HAP-1 (cell line): ENCODE measurements around the gene VTI1A.
"Not testable (repeated sequence)": the region's sequence is repeated elsewhere in the genome, so short reads cannot be mapped to it uniquely, and the experiment has no call there.

Experiments used
- DNase-seq, 2 experiments: peaks; one replicate each; pipeline ENCODE4 v3.0.0-alpha.2; 2016 to 2020; ENCODE audit warnings: low spot score in 2 of 2
- H3K27me3 ChIP-seq: fragments of 250-450 bp; sonication (Bioruptor Pico); 2 replicates; pipeline ENCODE4 v1.5.1; 2020; ENCODE audit warnings: low read depth, mild to moderate bottlenecking, moderate library complexity
- H3K36me3 ChIP-seq: fragments of 250-450 bp; sonication (Bioruptor Pico); replicated peaks from 2 replicates; pipeline ENCODE4 v1.5.1; 2020; ENCODE audit warnings: mild to moderate bottlenecking
- H3K4me1 ChIP-seq: fragments of 250-450 bp; sonication (Bioruptor Pico); 2 replicates; pipeline ENCODE4 v1.5.1; 2020; ENCODE audit warnings: mild to moderate bottlenecking
- H3K4me3 ChIP-seq: fragments of 250-450 bp; sonication (Bioruptor Pico); 2 replicates; pipeline ENCODE4 v1.5.1; 2020; ENCODE audit warnings: mild to moderate bottlenecking, moderate library complexity
- H3K9me3 ChIP-seq: fragments of 250-450 bp; sonication (Bioruptor Pico); 2 replicates; pipeline ENCODE4 v1.5.1; 2020; ENCODE audit warnings: mild to moderate bottlenecking, moderate library complexity
- in situ Hi-C: fragments of 300-500 bp; cut with MboI; formaldehyde crosslinking; loops from 3 replicates; pipeline ENCODE4 v1.14.3; 2020; ENCODE audit warnings: low sequenced_read_pairs, inconsistent platforms, mixed read lengths

The VTI1A gene

DNA sequence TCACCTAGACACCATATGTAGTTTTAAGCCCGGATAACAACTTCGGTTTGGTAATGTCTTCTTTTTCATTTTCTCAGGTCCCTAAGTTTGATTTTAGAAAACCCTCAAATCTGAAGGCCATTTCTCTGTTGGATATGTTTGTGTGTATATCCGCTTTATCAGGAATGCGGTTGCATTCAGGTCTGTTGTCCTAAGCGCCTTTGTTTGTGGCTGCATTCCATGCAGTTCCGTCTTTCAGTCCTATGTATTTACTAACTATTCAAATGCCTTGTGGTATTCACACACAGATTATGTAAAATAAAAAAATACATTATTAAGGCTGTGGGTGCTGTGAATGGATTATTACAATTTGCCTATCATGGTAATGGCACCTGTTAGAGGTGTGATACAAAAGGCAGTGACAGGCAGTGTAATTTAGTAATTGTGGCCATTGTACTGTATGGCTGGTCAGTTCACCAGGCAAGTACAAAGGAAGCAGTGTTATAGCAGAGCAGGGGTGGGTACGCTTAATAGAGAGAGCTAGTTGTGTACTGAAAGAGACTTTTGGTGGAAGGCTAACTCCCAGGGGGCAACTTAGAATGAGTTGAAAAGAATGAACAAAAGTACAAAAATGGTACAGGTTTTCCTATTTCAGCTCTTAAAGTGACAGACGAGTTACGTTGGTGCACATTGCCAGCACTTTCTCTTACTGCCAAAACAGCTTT is 136.4 kb downstream of the VTI1A start:
- peaks cover 58% of the 10 kb centered on the region for H3K4me1 ChIP-seq
- no peaks in the 10 kb centered on the region for H3K9me3 ChIP-seq
- H3K36me3 ChIP-seq, result no peaks in the 10 kb centered on the region
- no peaks in the 10 kb centered on the region for H3K27me3 ChIP-seq
- in situ Hi-C loops, result no loop called here
- DNase-seq, result peak; percentile 81 to 98
- no peak overlapping the region for H3K4me3 ChIP-seq

DNA sequence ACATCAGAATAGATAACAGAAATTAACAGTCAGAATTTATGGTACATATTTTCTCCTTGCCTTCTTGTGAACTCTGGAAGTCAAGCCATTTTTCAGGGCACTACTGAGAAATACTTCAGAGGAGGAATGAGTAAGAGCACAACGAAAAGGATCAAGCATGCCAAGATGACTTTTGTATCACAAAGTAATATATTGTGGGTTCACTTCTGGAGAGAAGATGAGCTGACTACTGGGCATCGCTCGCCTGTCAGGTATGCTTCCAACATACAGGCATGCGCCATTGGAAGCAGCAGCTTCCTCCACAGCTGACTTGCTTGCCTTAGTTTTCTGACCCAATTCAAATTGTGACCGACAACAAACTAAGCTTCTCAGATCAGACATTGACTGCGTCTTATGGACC is 137.3 kb downstream of the VTI1A start:
- peaks cover 61% of the 10 kb centered on the region for H3K4me1 ChIP-seq
- H3K9me3 ChIP-seq, result no peaks in the 10 kb centered on the region
- in situ Hi-C loops, result no loop called here
- no peaks in the 10 kb centered on the region for H3K27me3 ChIP-seq
- H3K36me3 ChIP-seq, result no peaks in the 10 kb centered on the region; the same call in 1 of the 2 replicates
- no peak for DNase-seq
- no peak overlapping the region for H3K4me3 ChIP-seq

- H3K4me3 ChIP-seq, result no peak overlapping the region
- H3K4me1 ChIP-seq, result peaks cover 61% of the 10 kb centered on the region
- H3K36me3 ChIP-seq, result no peaks in the 10 kb centered on the region; the same call in 1 of the 2 replicates
- DNase-seq, result no peak
- no peaks in the 10 kb centered on the region for H3K9me3 ChIP-seq
- in situ Hi-C loops, result no loop called here
- H3K27me3 ChIP-seq, result no peaks in the 10 kb centered on the region
Observed at GRCh38 chr10:112585126-112585525, 138.1 kb downstream of the VTI1A start.

- in situ Hi-C loops, result no loop called here
- H3K36me3 ChIP-seq, result no peaks in the 10 kb centered on the region; the same call in 1 of the 2 replicates
- H3K27me3 ChIP-seq, result no peaks in the 10 kb centered on the region
- H3K4me3 ChIP-seq, result no peak overlapping the region
- DNase-seq, result no peak
- no peaks in the 10 kb centered on the region for H3K9me3 ChIP-seq
- peaks cover 61% of the 10 kb centered on the region for H3K4me1 ChIP-seq
Observed at GRCh38 chr10:112585960-112586359, 138.9 kb downstream of the VTI1A start.

DNA sequence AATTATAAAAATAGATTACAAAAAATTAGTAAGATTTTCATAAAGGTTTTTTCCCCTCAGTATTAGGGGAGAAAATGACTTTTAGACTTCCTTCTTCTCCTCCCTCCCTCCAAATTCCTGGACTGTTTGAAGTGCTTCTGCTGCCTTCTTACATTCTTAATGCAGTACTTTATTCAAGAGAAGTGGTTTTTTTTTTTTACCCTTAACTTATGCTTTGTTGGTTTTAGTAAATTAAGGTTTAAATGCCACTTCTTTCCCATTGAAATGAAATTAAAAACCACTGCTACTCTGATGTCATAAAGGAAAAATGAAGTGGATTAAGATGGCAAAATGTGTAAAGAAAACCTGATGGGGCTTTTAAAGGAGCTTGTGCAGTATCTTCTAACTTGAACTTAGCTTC is 140.7 kb downstream of the VTI1A start:
- no peaks in the 10 kb centered on the region; the same call in 1 of the 2 replicates for H3K36me3 ChIP-seq
- no peak overlapping the region for H3K4me3 ChIP-seq
- no peaks in the 10 kb centered on the region for H3K27me3 ChIP-seq
- peak in 1 of 2 experiments; percentile 20 for DNase-seq
- H3K9me3 ChIP-seq, result no peaks in the 10 kb centered on the region
- peaks cover 51% of the 10 kb centered on the region for H3K4me1 ChIP-seq
- in situ Hi-C loops, result no loop called here

GRCh38 chr10:112588225-112588990 is 141.4 kb downstream of the VTI1A start:
- in situ Hi-C loops, result no loop called here
- Histone ChIP-seq H3K36me3 (no peaks in the 10 kb centered on the region; the same call in 1 of the 2 replicates), H3K9me3 (no peaks in the 10 kb centered on the region), H3K4me3 (no peak overlapping the region), H3K4me1 (peaks cover 47% of the 10 kb centered on the region), H3K27me3 (no peaks in the 10 kb centered on the region)
- DNase-seq, result peak in 1 of 2 experiments; percentile 11

GRCh38 chr10:112589081-112589480 is 142.1 kb downstream of the VTI1A start:
- Histone ChIP-seq H3K36me3 (no peaks in the 10 kb centered on the region; the same call in 1 of the 2 replicates), H3K4me1 (peaks cover 42% of the 10 kb centered on the region), H3K9me3 (no peaks in the 10 kb centered on the region), H3K27me3 (no peaks in the 10 kb centered on the region), H3K4me3 (no peak overlapping the region)
- DNase-seq, result no peak
- in situ Hi-C loops, result no loop called here

DNA sequence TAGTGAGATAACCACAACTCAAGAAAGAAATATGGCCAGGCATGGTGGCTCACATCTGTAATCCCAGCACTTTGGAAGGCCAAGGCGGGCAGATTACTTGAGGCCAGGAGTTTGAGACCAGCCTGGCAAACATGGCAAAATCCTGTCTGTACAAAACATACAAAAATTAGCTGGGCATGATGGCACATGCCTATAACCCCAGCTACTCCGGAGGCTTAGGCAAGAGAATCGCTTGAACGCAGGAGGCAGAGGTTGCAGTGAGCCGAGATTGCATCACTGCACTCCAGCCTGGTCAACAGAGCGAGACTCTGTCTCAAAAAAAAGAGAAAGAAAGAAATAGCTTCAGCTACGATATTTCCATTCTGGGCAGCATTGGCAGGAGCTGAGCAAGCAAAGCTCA is 143.8 kb downstream of the VTI1A start:
- DNase-seq, H3K27me3 ChIP-seq, H3K4me3 ChIP-seq, H3K36me3 ChIP-seq, in situ Hi-C loops, H3K9me3 ChIP-seq: not testable (repeated sequence)
- peaks cover 27% of the 10 kb centered on the region for H3K4me1 ChIP-seq

DNA sequence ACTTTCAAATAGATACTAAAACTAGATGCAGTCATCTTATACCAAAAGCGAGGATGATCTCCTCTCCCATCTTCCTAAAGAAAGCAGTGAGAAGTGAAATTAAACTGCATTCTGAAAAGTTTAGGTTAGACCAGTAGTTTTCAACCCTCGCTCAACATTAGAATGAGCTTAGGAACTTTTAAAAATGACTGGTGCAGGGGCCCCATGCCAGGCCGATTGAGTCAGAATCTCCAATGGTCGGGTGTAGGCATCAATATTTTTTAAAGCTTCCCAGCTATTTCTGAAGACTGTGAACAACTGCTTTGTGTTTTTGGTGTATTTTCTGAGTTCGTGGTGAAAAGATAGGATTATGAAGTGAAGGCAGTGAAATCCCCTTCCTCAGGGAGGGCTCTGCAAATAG is 146.0 kb downstream of the VTI1A start:
- no peaks in the 10 kb centered on the region for H3K9me3 ChIP-seq
- peaks cover 6% of the 10 kb centered on the region for H3K4me1 ChIP-seq
- H3K4me3 ChIP-seq, result no peak overlapping the region
- no peaks in the 10 kb centered on the region for H3K27me3 ChIP-seq
- no peak for DNase-seq
- H3K36me3 ChIP-seq, result no peaks in the 10 kb centered on the region; the same call in 1 of the 2 replicates
- in situ Hi-C loops, result no loop called here

GRCh38 chr10:112601214-112602090 is 154.4 kb downstream of the VTI1A start:
- Histone ChIP-seq H3K36me3 (no peaks in the 10 kb centered on the region), H3K4me1 (no peaks in the 10 kb centered on the region; the same call in 1 of the 2 replicates), H3K9me3 (no peaks in the 10 kb centered on the region), H3K27me3 (no peaks in the 10 kb centered on the region), H3K4me3 (no peak overlapping the region)
- no peak for DNase-seq
- in situ Hi-C loops, result no loop called here

DNA sequence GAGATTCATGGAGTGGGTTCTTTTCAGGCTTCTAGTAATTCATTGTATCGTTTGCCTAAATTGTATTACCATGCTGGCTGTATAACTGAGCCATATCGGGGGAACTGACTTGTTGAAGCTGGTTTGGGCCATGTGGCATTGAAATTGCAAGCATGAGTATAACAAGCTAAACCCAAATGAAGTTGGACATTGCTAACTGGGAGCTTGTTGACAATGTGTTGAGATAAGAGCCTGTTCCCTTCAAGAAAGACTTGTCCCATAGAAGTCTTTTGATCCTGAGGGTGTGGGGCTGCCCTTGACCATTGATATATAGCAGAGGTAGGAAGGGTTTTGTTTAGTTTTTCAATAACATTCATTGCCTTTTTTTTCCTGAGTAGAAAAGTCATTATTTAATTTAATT is 156.0 kb downstream of the VTI1A start:
- in situ Hi-C loops, result no loop called here
- H3K36me3 ChIP-seq, result no peaks in the 10 kb centered on the region
- H3K27me3 ChIP-seq, result no peaks in the 10 kb centered on the region
- no peaks in the 10 kb centered on the region for H3K9me3 ChIP-seq
- H3K4me1 ChIP-seq, result no peaks in the 10 kb centered on the region; the same call in 1 of the 2 replicates
- no peak for DNase-seq
- no peak overlapping the region for H3K4me3 ChIP-seq

GRCh38 chr10:112605063-112605462 is 158.0 kb downstream of the VTI1A start:
- Histone ChIP-seq H3K4me3 (no peak overlapping the region), H3K36me3 (no peaks in the 10 kb centered on the region)
- in situ Hi-C loops, result no loop called here

GRCh38 chr10:112607506-112607905 is 160.5 kb downstream of the VTI1A start:
- Histone ChIP-seq H3K27me3 (no peaks in the 10 kb centered on the region), H3K9me3 (no peaks in the 10 kb centered on the region), H3K4me3 (no peak overlapping the region), H3K4me1 (no peaks in the 10 kb centered on the region), H3K36me3 (no peaks in the 10 kb centered on the region)
- in situ Hi-C loops, result no loop called here
- DNase-seq, result no peak

More at GRCh38 chr10:112605063-112605462, 158.0 kb downstream of the VTI1A start:
- no peaks in the 10 kb centered on the region for H3K27me3 ChIP-seq
- no peaks in the 10 kb centered on the region for H3K9me3 ChIP-seq
- no peaks in the 10 kb centered on the region for H3K4me1 ChIP-seq
- no peak for DNase-seq
